Fibroblast of lung (primary cell): ENCODE data around the gene GORAB.

ENCODE experiments used
- EZH2 ChIP-seq: IDR thresholded peaks from 2 replicates; pipeline ENCODE4 v1.5.1; 2012; ENCODE audit warnings: low read length, control low read depth, mild to moderate bottlenecking; ENCODE audit errors: missing control alignments
- TF ChIP-seq, protein P1 (sequence below), 2 donors: IDR thresholded peaks in 1 of 2; conservative IDR thresholded peaks in 1 of 2; 1 replicate in 1 of 2; 2 replicates in 1 of 2; pipeline ENCODE4 v1.5.1; 2011 to 2012; ENCODE audit warnings: low read length in 2 of 2, control low read depth in 1 of 2, inconsistent platforms in 1 of 2, low read depth in 1 of 2, mild to moderate bottlenecking in 1 of 2

GRCh38 chr1:170536924-170537551 is 5.1 kb downstream of the GORAB start:
- no peak for TF ChIP-seq EZH2
- TF ChIP-seq, protein P1, sequence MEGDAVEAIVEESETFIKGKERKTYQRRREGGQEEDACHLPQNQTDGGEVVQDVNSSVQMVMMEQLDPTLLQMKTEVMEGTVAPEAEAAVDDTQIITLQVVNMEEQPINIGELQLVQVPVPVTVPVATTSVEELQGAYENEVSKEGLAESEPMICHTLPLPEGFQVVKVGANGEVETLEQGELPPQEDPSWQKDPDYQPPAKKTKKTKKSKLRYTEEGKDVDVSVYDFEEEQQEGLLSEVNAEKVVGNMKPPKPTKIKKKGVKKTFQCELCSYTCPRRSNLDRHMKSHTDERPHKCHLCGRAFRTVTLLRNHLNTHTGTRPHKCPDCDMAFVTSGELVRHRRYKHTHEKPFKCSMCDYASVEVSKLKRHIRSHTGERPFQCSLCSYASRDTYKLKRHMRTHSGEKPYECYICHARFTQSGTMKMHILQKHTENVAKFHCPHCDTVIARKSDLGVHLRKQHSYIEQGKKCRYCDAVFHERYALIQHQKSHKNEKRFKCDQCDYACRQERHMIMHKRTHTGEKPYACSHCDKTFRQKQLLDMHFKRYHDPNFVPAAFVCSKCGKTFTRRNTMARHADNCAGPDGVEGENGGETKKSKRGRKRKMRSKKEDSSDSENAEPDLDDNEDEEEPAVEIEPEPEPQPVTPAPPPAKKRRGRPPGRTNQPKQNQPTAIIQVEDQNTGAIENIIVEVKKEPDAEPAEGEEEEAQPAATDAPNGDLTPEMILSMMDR (conservative IDR thresholded peaks at IDR 0.05 in 1 of 2, IDR thresholded peaks at IDR 0.05 in 1 of 2; ENCODE audit: low read depth in 1 of 2, low read length in 2 of 2) = no peak
